Calu3 (cell line): ENCODE measurements around the gene KRT24. TPM values are rescaled to one million over a fixed set of nuclear protein-coding genes. Genes with fewer than 3 reads are reported as not detected.

Experiments
- BruUV-seq: library from RNA; stranded (reverse); fragments of 400-500 nt; replicated peaks from 2 replicates; lab custom pipeline; 2021; lab: Mats Ljungman, UMichigan
- CTCF ChIA-PET: fragments of 300-600 bp; sonication (Branson Sonifier 250); formaldehyde crosslinking; loops from one replicate; lab custom pipeline; 2022; ENCODE audit warnings: antibody characterized with exemption; lab: Charles Lee
- DNase-seq: peaks from one replicate; pipeline ENCODE4 v3.0.0; 2022
- H3K27ac Mint-ChIP-seq: one replicate; pipeline ENCODE4 v1.8.0; 2022; ENCODE audit warnings: mixed read lengths; ENCODE audit not compliant: unreplicated experiment
- H3K27me3 Mint-ChIP-seq: one replicate; pipeline ENCODE4 v1.8.0; 2022; ENCODE audit warnings: mixed read lengths; ENCODE audit not compliant: unreplicated experiment
- H3K36me3 Mint-ChIP-seq: one replicate; pipeline ENCODE4 v1.8.0; 2022; ENCODE audit warnings: mild to moderate bottlenecking, moderate library complexity, mixed read lengths; ENCODE audit not compliant: insufficient read depth, unreplicated experiment
- H3K4me1 Mint-ChIP-seq: one replicate; pipeline ENCODE4 v1.8.0; 2022; ENCODE audit warnings: mild to moderate bottlenecking, low read depth, mixed read lengths; ENCODE audit not compliant: unreplicated experiment
- H3K4me3 Mint-ChIP-seq: one replicate; pipeline ENCODE4 v1.8.0; 2022; ENCODE audit warnings: mild to moderate bottlenecking, low read depth, moderate library complexity, mixed read lengths; ENCODE audit not compliant: unreplicated experiment
- H3K9me3 Mint-ChIP-seq: one replicate; pipeline ENCODE4 v1.8.0; 2022; ENCODE audit warnings: low read depth, mixed read lengths; ENCODE audit not compliant: unreplicated experiment
- intact Hi-C: fragments of 100-400 bp; cut with micrococcal nuclease; formaldehyde crosslinking; loops from one replicate; pipeline ENCODE4 v1.10.0; 2022; ENCODE audit not compliant: unreplicated experiment
- total RNA-seq: library from RNA; stranded (reverse); gene quantifications from 2 replicates; pipeline ENCODE4 v1.2.3, GENCODE V29; 2022
- TF ChIP-seq, protein P1 (sequence below): fragments of 200-600 bp; IDR thresholded peaks from one replicate; pipeline ENCODE4 v1.8.0; 2022; ENCODE audit warnings: antibody characterized with exemption; ENCODE audit not compliant: unreplicated experiment

Gene KRT24
- total RNA-seq, 1 experiment from 2014 or later = 2.0 TPM

DNA sequence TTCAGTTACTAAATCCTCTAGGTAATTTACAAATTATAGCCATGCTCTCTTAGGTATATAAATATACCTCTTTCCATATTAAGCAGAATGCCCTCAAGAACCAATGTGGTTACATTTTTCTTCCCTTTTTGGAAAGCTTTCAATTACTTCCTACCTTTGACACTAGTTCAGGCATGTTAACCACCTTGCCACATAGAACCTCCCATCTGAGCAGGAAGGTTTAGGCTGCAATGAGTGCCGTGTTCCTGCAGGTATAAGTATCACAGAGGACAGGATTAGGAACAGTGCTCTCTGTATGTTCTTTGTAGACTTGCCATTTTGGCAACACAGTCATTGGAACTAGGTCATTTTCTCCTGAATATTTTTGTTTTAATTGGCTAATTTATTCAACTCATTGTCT lies 31.5 kb upstream of the KRT24 start:
- no peak overlapping the region for H3K4me3 Mint-ChIP-seq
- H3K27ac Mint-ChIP-seq = no peak overlapping the region
- peaks cover 88% of the 10 kb centered on the region for H3K27me3 Mint-ChIP-seq
- H3K36me3 Mint-ChIP-seq = no peaks in the 10 kb centered on the region
- intact Hi-C loops = no loop called here
- TF ChIP-seq, protein P1, sequence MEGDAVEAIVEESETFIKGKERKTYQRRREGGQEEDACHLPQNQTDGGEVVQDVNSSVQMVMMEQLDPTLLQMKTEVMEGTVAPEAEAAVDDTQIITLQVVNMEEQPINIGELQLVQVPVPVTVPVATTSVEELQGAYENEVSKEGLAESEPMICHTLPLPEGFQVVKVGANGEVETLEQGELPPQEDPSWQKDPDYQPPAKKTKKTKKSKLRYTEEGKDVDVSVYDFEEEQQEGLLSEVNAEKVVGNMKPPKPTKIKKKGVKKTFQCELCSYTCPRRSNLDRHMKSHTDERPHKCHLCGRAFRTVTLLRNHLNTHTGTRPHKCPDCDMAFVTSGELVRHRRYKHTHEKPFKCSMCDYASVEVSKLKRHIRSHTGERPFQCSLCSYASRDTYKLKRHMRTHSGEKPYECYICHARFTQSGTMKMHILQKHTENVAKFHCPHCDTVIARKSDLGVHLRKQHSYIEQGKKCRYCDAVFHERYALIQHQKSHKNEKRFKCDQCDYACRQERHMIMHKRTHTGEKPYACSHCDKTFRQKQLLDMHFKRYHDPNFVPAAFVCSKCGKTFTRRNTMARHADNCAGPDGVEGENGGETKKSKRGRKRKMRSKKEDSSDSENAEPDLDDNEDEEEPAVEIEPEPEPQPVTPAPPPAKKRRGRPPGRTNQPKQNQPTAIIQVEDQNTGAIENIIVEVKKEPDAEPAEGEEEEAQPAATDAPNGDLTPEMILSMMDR = no peak
- CTCF ChIA-PET = interaction anchor here (1.0 to 12.3 kb wide), 11 partner anchors 11 to 1113 kb away, joined by 3 to 116 read pairs (median 8); partner anchors contain the start of genes KRT25 and SMARCE1
- no TSS peak for BruUV-seq
- no peaks in the 10 kb centered on the region for H3K4me1 Mint-ChIP-seq
- no peak for DNase-seq
- peaks cover 2% of the 10 kb centered on the region for H3K9me3 Mint-ChIP-seq

DNA sequence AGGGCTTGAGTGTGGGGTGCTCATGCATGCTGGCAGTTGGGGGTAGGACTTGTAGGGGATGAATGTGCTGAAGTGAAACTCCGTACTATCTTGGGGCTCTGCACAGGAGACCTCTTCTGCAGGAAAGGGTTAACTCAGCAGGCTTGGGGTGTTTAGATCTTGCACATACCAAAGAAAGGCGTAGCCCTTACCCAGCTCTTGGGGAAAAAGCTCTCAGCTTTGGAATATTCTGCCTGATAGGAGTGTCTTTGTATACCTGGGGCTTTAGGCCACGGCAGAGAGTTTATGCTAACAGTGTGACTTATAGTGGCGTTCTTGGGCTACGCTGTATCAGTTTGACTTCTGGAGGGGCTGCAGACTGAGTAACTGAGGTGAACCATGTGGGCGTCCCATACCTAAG lies 30.5 kb upstream of the KRT24 start:
- H3K4me3 Mint-ChIP-seq = no peak overlapping the region
- DNase-seq = peak; percentile 10
- TF ChIP-seq, protein P1 = no peak
- no peaks in the 10 kb centered on the region for H3K36me3 Mint-ChIP-seq
- BruUV-seq = no TSS peak
- H3K27ac Mint-ChIP-seq = no peak overlapping the region
- CTCF ChIA-PET = interaction anchor here (0.6 to 12.3 kb wide), 11 partner anchors 11 to 1112 kb away, joined by 3 to 116 read pairs (median 5); partner anchors contain the start of gene KRT25
- H3K4me1 Mint-ChIP-seq = no peaks in the 10 kb centered on the region
- peaks cover 84% of the 10 kb centered on the region for H3K27me3 Mint-ChIP-seq
- intact Hi-C loops = loop anchor here (5.0 kb wide), 1 partner anchor 847 kb away; no protein-coding TSS in a partner anchor
- H3K9me3 Mint-ChIP-seq = peaks cover 2% of the 10 kb centered on the region

DNA sequence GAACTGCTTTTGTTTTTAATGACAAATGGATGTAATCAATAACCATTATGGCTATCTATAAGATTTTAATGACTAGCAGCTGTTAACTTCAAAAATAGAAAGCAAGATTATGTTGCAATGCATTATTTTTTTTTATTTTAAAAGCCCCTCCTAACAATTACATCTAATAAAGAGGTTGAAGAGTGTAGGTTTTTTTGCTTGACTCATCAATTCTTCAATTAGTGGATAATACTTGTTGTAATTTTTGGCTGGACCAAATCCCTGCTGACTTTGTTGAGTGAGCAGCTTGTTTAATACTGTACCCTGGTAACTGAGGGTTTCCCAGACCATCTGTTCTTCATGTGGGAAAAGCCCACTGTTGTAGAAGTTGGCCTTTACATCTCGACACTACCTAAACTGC lies 27.4 kb upstream of the KRT24 start:
- Mint-ChIP-seq H3K4me1 (peaks cover 6% of the 10 kb centered on the region), H3K36me3 (no peaks in the 10 kb centered on the region), H3K4me3 (no peak overlapping the region), H3K27ac (no peak overlapping the region), H3K27me3 (peaks cover 65% of the 10 kb centered on the region), H3K9me3 (peaks cover 2% of the 10 kb centered on the region)
- TF ChIP-seq, protein P1 = no peak
- CTCF ChIA-PET = interaction anchor here (0.5 to 3.6 kb wide), 29 partner anchors 8 to 774 kb away, joined by 3 to 23 read pairs (median 4); partner anchors contain the start of gene NR1D1
- peak; percentile 8 for DNase-seq
- no TSS peak for BruUV-seq
- intact Hi-C loops = loop anchor here (5.0 kb wide), 1 partner anchor 844 kb away; no protein-coding TSS in a partner anchor

DNA sequence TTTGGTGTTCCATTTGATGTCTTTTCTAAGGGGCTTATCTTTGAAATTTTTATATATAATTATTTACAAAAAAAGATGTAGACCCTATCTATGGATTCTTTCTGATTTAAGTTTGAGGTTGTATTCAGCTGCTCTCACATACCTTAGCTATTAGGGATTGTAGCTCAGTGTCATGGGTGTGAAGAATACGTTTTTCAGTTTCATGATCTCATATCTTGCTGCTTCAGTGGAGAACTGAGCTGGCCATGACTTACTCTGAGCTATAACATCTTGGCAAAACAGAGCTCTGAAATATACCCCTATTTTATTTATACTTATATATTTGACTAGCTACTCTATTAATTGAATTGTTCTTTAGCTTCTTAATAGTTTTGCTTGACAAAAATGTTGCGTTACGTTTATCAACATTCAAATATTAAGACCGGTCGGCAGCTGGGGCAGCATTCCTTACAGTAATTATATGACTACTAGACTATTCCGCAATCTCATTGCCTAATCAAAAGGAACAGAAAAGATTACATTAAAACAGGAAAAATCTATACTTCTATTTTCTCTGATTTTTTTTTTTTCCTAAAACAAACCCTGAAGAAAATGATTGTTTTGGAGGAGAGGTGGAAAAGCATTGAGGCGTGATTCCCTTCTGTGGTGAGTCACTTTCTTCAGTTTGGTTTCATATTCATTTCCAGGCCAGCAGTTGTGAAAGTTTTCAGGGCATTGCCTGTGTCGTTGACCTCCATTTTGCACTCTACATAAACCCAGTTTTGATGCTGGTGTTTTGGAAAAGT lies 24.1 kb upstream of the KRT24 start:
- intact Hi-C loops = loop anchor here (1.0 kb wide), 6 partner anchors 31 to 369 kb away; no protein-coding TSS in a partner anchor
- TF ChIP-seq, protein P1 = no peak
- H3K36me3 Mint-ChIP-seq = no peaks in the 10 kb centered on the region
- H3K9me3 Mint-ChIP-seq = no peaks in the 10 kb centered on the region
- no peak overlapping the region for H3K27ac Mint-ChIP-seq
- peak; percentile 56 for DNase-seq
- peaks cover 54% of the 10 kb centered on the region for H3K27me3 Mint-ChIP-seq
- CTCF ChIA-PET = interaction anchor here (0.5 to 1.6 kb wide), 33 partner anchors 9 to 1106 kb away, joined by 3 to 37 read pairs (median 4); partner anchors contain the start of genes KRT26, PPP1R1B and SMARCE1
- H3K4me1 Mint-ChIP-seq = peaks cover 12% of the 10 kb centered on the region
- H3K4me3 Mint-ChIP-seq = no peak overlapping the region
- BruUV-seq = no TSS peak
